ENCODE measurements around the gene MFN1.

The MFN1 gene

DNA sequence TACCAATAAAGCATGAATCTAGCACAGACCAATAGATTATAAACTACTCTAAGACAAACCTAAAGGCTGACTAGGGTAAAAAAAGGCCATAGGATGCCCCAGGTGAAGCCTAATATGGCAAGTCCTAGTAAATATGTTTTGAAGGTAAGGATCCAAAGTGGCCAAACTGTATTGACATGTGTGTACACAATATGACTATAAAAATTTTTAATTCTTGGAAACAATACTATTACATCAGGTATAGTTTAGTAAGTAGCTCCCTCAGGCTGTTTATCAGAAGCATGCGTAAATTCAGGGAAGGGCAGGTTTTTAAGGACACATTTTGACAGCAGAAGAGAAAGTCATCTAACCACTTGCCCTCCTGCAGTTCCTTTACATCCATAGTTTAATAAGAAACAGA, 84.9 kb downstream of the MFN1 start:
- no peak for DNase-seq

DNA sequence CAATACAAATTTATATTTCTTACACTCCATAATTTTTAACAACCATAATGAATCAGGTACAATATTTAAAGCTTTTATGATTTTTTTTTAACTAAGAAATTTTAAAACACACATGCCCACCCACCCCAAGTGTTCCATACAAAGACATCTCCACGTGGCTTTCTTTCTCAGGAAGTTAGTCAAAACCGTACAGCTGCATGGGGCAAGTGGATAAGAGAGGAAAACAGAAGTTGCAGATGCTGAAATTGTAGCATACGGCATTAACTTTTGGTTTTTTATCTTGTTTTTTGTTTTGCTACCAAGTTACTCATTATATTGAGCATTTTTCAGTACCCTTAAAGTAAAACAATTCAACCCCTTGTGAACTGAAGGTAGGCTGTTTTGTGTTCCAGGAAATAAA, 89.0 kb downstream of the MFN1 start:
- DNase-seq = no peak

DNA sequence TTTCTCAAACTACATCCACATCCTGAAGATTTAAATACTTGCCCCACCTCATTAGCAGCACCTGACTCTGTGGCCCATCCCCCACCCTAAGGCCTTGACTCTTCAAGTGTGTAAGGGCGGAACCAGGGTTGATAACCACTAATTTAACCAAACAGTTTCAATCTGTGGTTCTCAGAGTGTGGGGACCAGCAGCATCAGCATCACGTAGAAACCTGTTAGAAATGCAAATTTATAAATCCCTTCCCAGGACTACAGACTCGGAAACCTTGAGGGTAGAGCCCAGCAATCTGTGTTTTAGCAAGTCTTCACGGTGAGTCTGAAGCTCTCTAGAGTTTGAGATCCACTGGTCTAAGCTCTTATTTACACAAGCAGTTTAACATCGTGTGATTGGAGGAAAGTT, 91.3 kb downstream of the MFN1 start:
- DNase-seq = no peak

Measured in CD4-positive, alpha-beta T cell treated with Interleukin-12 subunit alpha and Interleukin-12 subunit beta, for 1 hour (primary cell).